Neural cell (in vitro differentiated cells): ENCODE data around the gene SLC6A6. TPM values are rescaled to one million over a fixed set of nuclear protein-coding genes. Genes with fewer than 3 reads are reported as not detected.

Source experiments
- H2AFZ ChIP-seq: fragments of 200-600, 300-800 bp; sonication (generic), shearing (Covaris generic); 2 replicates; pipeline ENCODE4 v1.6.0; 2014; ENCODE audit warnings: low read depth, mild to moderate bottlenecking, antibody characterized with exemption, low read length, moderate library complexity
- H3F3A ChIP-seq: fragments of 200-600 bp; shearing (Covaris generic); 2 replicates; pipeline ENCODE4 v1.6.1; 2016; ENCODE audit warnings: mild to moderate bottlenecking, moderate library complexity, mixed read lengths, antibody characterized with exemption, low read length; ENCODE audit not compliant: insufficient read depth, poor library complexity, severe bottlenecking
- H3K27ac ChIP-seq: fragments of 200-600, 300-800 bp; sonication (generic), shearing (Covaris generic); 2 replicates; pipeline ENCODE4 v1.5.1; 2014; ENCODE audit warnings: mild to moderate bottlenecking, low read length, moderate library complexity
- H3K27me3 ChIP-seq: fragments of 300-800, 200-600 bp; sonication (generic), shearing (Covaris generic); 2 replicates; pipeline ENCODE4 v1.6.0; 2014; ENCODE audit warnings: mild to moderate bottlenecking, low read depth, low read length, moderate library complexity; ENCODE audit not compliant: insufficient read depth
- H3K36me3 ChIP-seq: fragments of 300-800, 200-600 bp; sonication (generic), shearing (Covaris generic); 2 replicates; pipeline ENCODE4 v1.5.1; 2014; ENCODE audit warnings: mild to moderate bottlenecking, antibody characterized with exemption, low read length, moderate library complexity; ENCODE audit not compliant: insufficient read depth
- H3K4me2 ChIP-seq: fragments of 300-800, 200-600 bp; sonication (generic), shearing (Covaris generic); 2 replicates; pipeline ENCODE4 v1.6.0; 2014; ENCODE audit warnings: mild to moderate bottlenecking, low read length
- H3K4me3 ChIP-seq: fragments of 300-800, 200-600 bp; sonication (generic), shearing (Covaris generic); 2 replicates; pipeline ENCODE4 v1.5.1; 2014; ENCODE audit warnings: mild to moderate bottlenecking, low read length, moderate library complexity
- H3K79me2 ChIP-seq: fragments of 200-600 bp; shearing (Covaris generic); replicated peaks from 2 replicates; pipeline ENCODE4 v1.6.0; 2014; ENCODE audit warnings: mild to moderate bottlenecking, low read length, moderate library complexity; ENCODE audit not compliant: insufficient read depth
- H3K9ac ChIP-seq: fragments of 300-800, 200-600 bp; sonication (generic), shearing (Covaris generic); 2 replicates; pipeline ENCODE4 v1.6.1; 2016; ENCODE audit warnings: mild to moderate bottlenecking, low read length, mixed read lengths
- H3K9me2 ChIP-seq: fragments of 200-600 bp; shearing (Covaris generic); 2 replicates; pipeline ENCODE4 v1.6.1; 2016; ENCODE audit warnings: mild to moderate bottlenecking, low read length, mixed read lengths; ENCODE audit not compliant: insufficient read depth
- H3K9me3 ChIP-seq: fragments of 200-600, 300-800 bp; sonication (generic), shearing (Covaris generic); 2 replicates; pipeline ENCODE4 v1.6.1; 2016; ENCODE audit warnings: mild to moderate bottlenecking, mixed run types, low read length, moderate library complexity, mixed read lengths
- H4K20me1 ChIP-seq: fragments of 200-600 bp; shearing (Covaris generic); 2 replicates; pipeline ENCODE4 v1.6.1; 2016; ENCODE audit warnings: mild to moderate bottlenecking, mixed run types; ENCODE audit not compliant: insufficient read depth
- EP300 ChIP-seq: fragments of 450-650 bp; conservative IDR thresholded peaks from 2 replicates; pipeline ENCODE4 v1.6.1; 2014; ENCODE audit warnings: antibody characterized with exemption, mild to moderate bottlenecking, moderate library complexity; ENCODE audit not compliant: poor library complexity, severe bottlenecking
- EZH2 ChIP-seq: fragments of 200-600, 300-800 bp; shearing (Covaris generic), sonication (generic); IDR thresholded peaks from 2 replicates; pipeline ENCODE4 v1.6.1; 2014; ENCODE audit warnings: antibody characterized with exemption, low read length, borderline replicate concordance, mild to moderate bottlenecking; ENCODE audit not compliant: insufficient read depth, poor library complexity, severe bottlenecking
- MXI1 ChIP-seq: fragments of 450-650 bp; conservative IDR thresholded peaks from 2 replicates; pipeline ENCODE4 v1.6.1; 2014; ENCODE audit warnings: antibody characterized with exemption, mild to moderate bottlenecking; ENCODE audit not compliant: poor library complexity, severe bottlenecking
- POLR2AphosphoS5 ChIP-seq: IDR thresholded peaks from 2 replicates; pipeline ENCODE4 v1.6.1; 2012
- RAD21 ChIP-seq: fragments of 450-650 bp; conservative IDR thresholded peaks from 2 replicates; pipeline ENCODE4 v1.6.1; 2014; ENCODE audit warnings: antibody characterized with exemption, mild to moderate bottlenecking, moderate library complexity
- SMC3 ChIP-seq: fragments of 450-650 bp; conservative IDR thresholded peaks from 2 replicates; pipeline ENCODE4 v1.6.1; 2014; ENCODE audit warnings: antibody characterized with exemption, mild to moderate bottlenecking, moderate library complexity; ENCODE audit not compliant: poor library complexity
- TAF1 ChIP-seq: IDR thresholded peaks from 2 replicates; pipeline ENCODE4 v1.6.1; 2012; ENCODE audit warnings: low read depth
- polyA plus RNA-seq: library from polyadenylated mRNA; depleted of rRNA; stranded (reverse); fragments of >200 nt; gene quantifications from 2 replicates; pipeline ENCODE4 v1.2.3, GENCODE V29; 2014
- TF ChIP-seq, protein P1 (sequence below): IDR thresholded peaks from 2 replicates; pipeline ENCODE4 v1.6.1; 2012; ENCODE audit warnings: borderline replicate concordance
- TF ChIP-seq, protein P2 (sequence below): fragments of 450-650 bp; IDR thresholded peaks from 2 replicates; pipeline ENCODE4 v1.5.1; 2014; ENCODE audit warnings: antibody characterized with exemption, mild to moderate bottlenecking, moderate library complexity; ENCODE audit not compliant: poor library complexity, severe bottlenecking

Gene SLC6A6
- polyA plus RNA-seq, 1 donor from 2014 or later: 15.9 TPM

DNA sequence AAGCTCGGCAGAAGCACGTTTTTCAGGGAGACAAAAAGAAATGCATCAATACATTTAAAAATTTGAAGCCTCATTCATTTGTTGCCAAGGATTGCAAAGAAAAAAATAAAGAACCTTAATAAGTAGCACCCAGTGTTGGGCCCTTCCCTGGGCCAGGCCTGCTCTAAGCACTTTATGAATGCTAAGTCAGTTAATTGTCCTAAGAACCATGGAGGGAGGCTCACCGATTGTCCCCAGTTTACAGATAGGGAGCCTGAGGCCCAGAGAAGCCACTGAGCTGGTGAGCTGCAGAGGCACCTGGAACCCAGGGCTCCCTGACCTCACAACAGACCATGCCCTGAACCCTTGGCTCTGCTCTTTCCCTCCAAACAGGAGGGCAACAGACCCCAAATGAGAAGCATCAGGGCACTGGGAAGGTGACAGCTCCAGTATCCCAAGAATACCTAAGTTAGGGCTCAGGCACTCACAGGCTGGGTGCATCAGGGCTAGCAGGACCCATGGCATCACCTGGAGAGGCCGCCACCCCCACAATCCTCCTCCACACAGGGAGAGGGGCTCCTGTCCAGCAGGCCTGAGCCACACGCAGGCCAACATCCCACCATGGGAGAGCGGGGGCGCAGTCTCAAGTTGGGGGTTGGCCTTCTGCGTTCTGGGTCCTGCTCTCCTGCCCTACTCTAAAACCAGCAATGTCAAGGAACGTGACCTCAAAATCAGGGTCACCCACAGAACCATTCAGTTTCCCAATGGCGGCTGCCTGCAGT, 133.8 kb downstream of the SLC6A6 start:
- Histone ChIP-seq H3K79me2 (no peaks in the 10 kb centered on the region), H3K4me2 (no peak overlapping the region), H3K9ac (no peak overlapping the region), H3K27ac (no peak overlapping the region), H4K20me1 (no peaks in the 10 kb centered on the region), H3K9me2 (no peaks in the 10 kb centered on the region), H3K36me3 (no peaks in the 10 kb centered on the region), H2AFZ (no peak overlapping the region), H3F3A (peaks cover 11% of the 10 kb centered on the region), H3K4me3 (no peak overlapping the region), H3K27me3 (no peaks in the 10 kb centered on the region), H3K9me3 (no peaks in the 10 kb centered on the region)
- TF ChIP-seq, protein P1, sequence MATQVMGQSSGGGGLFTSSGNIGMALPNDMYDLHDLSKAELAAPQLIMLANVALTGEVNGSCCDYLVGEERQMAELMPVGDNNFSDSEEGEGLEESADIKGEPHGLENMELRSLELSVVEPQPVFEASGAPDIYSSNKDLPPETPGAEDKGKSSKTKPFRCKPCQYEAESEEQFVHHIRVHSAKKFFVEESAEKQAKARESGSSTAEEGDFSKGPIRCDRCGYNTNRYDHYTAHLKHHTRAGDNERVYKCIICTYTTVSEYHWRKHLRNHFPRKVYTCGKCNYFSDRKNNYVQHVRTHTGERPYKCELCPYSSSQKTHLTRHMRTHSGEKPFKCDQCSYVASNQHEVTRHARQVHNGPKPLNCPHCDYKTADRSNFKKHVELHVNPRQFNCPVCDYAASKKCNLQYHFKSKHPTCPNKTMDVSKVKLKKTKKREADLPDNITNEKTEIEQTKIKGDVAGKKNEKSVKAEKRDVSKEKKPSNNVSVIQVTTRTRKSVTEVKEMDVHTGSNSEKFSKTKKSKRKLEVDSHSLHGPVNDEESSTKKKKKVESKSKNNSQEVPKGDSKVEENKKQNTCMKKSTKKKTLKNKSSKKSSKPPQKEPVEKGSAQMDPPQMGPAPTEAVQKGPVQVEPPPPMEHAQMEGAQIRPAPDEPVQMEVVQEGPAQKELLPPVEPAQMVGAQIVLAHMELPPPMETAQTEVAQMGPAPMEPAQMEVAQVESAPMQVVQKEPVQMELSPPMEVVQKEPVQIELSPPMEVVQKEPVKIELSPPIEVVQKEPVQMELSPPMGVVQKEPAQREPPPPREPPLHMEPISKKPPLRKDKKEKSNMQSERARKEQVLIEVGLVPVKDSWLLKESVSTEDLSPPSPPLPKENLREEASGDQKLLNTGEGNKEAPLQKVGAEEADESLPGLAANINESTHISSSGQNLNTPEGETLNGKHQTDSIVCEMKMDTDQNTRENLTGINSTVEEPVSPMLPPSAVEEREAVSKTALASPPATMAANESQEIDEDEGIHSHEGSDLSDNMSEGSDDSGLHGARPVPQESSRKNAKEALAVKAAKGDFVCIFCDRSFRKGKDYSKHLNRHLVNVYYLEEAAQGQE: no peak
- no peak for TF ChIP-seq POLR2AphosphoS5
- no peak for TF ChIP-seq SMC3
- TF ChIP-seq EZH2: no peak
- TF ChIP-seq RAD21: no peak
- no peak for TF ChIP-seq EP300

DNA sequence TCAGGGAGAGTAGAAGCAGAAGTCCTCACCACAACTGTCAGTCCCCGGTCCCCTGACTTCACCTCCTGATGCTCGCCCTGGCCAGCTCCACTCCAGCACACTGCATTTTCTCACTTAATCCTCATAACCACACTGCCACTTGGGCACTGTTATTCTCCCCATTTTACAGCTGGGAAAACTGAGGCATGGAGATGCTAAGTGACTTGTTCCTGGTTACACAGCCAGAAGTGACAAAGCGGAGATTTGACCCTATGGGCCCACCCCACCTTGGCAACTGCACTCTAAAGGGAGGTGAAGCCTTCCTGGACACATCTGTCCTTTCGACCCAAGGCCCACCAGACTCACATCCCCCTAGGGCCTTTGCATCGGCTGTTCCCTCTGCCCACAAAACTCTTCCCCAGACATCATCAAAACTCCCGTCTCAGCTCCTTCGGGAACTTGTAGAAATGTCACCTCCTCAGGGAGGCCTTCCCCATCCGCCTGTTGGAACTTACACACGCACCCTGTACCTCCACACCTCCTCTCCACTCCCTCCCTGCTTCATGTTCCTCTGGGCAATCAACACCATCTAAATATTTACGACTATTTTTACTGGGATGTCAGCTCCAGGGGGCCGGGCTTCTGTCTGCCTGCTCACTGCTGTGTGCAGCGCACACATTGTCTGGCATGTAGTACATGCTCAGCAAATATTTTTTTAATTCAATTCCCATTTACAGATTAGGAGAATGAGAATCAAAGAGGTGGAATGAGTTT, 134.6 kb downstream of the SLC6A6 start:
- no peak overlapping the region for H3K4me2 ChIP-seq
- no peaks in the 10 kb centered on the region for H3K9me3 ChIP-seq
- TF ChIP-seq RAD21: no peak
- H3F3A ChIP-seq: peaks cover 11% of the 10 kb centered on the region
- no peaks in the 10 kb centered on the region for H4K20me1 ChIP-seq
- H3K9me2 ChIP-seq: no peaks in the 10 kb centered on the region
- no peaks in the 10 kb centered on the region for H3K79me2 ChIP-seq
- H3K36me3 ChIP-seq: no peaks in the 10 kb centered on the region
- H3K27ac ChIP-seq: no peak overlapping the region
- no peak overlapping the region for H3K4me3 ChIP-seq
- no peak overlapping the region for H3K9ac ChIP-seq
- no peak overlapping the region for H2AFZ ChIP-seq
- H3K27me3 ChIP-seq: no peaks in the 10 kb centered on the region

DNA sequence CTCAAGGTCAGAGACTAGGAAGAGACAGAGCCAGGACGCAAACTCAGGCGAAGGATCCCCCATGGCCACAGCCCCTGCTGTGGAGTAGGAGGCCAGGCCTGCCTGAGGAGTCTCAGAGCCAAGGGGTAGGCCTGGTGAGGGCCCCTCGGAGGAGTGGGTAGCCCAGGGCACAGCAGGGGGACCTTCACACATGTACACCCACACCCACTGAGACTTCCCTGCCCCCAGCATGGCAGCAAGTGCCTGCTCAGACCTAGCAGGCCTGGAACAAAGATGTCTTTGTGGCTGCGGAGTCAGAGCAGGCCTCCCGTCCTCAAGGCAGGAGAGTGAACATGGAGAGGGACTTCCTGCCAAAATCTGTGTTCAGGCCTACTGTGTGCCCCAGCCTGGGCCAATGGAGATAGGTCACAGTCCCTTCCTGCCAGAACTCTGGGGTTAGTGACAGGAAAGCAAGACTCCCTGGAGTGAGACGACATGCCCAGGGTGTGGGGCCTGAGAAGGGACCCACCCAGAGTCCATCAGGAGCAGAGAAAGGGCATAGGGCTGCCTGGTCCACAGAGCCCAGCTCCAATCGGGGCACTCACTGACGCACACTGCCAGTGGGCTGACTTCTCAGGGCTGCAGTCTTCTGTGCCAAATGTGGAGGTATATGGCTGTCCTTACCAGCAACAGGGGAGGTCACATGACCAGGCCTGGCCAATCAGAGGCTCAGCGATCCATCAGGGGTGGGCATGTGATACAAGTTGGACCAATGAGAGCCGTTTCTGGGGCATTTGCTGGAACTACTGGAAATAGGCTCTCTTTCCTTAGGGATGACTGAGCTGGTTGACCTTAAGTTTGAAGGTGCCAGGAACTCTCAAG, 135.4 kb downstream of the SLC6A6 start:
- H2AFZ ChIP-seq: no peak overlapping the region
- no peaks in the 10 kb centered on the region for H3K9me2 ChIP-seq
- no peaks in the 10 kb centered on the region for H3K27me3 ChIP-seq
- H3K9ac ChIP-seq: no peak overlapping the region
- no peak overlapping the region for H3K4me3 ChIP-seq
- no peak overlapping the region for H3K27ac ChIP-seq
- H4K20me1 ChIP-seq: no peaks in the 10 kb centered on the region
- H3K36me3 ChIP-seq: no peaks in the 10 kb centered on the region
- peaks cover 11% of the 10 kb centered on the region for H3F3A ChIP-seq
- no peak overlapping the region for H3K4me2 ChIP-seq
- TF ChIP-seq, protein P1: no peak
- no peak for TF ChIP-seq MXI1
- no peak for TF ChIP-seq POLR2AphosphoS5
- TF ChIP-seq EP300: no peak
- TF ChIP-seq, protein P2, sequence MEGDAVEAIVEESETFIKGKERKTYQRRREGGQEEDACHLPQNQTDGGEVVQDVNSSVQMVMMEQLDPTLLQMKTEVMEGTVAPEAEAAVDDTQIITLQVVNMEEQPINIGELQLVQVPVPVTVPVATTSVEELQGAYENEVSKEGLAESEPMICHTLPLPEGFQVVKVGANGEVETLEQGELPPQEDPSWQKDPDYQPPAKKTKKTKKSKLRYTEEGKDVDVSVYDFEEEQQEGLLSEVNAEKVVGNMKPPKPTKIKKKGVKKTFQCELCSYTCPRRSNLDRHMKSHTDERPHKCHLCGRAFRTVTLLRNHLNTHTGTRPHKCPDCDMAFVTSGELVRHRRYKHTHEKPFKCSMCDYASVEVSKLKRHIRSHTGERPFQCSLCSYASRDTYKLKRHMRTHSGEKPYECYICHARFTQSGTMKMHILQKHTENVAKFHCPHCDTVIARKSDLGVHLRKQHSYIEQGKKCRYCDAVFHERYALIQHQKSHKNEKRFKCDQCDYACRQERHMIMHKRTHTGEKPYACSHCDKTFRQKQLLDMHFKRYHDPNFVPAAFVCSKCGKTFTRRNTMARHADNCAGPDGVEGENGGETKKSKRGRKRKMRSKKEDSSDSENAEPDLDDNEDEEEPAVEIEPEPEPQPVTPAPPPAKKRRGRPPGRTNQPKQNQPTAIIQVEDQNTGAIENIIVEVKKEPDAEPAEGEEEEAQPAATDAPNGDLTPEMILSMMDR: no peak
- no peak for TF ChIP-seq EZH2
- TF ChIP-seq SMC3: no peak
- TF ChIP-seq RAD21: no peak
- no peak for TF ChIP-seq TAF1
- no peaks in the 10 kb centered on the region for H3K9me3 ChIP-seq
- no peaks in the 10 kb centered on the region for H3K79me2 ChIP-seq
